ENCODE results near the gene EHMT1.
A peak's percentile ranks its signal among the peaks of the same experiment; 100 is the strongest.

The EHMT1 gene

DNA sequence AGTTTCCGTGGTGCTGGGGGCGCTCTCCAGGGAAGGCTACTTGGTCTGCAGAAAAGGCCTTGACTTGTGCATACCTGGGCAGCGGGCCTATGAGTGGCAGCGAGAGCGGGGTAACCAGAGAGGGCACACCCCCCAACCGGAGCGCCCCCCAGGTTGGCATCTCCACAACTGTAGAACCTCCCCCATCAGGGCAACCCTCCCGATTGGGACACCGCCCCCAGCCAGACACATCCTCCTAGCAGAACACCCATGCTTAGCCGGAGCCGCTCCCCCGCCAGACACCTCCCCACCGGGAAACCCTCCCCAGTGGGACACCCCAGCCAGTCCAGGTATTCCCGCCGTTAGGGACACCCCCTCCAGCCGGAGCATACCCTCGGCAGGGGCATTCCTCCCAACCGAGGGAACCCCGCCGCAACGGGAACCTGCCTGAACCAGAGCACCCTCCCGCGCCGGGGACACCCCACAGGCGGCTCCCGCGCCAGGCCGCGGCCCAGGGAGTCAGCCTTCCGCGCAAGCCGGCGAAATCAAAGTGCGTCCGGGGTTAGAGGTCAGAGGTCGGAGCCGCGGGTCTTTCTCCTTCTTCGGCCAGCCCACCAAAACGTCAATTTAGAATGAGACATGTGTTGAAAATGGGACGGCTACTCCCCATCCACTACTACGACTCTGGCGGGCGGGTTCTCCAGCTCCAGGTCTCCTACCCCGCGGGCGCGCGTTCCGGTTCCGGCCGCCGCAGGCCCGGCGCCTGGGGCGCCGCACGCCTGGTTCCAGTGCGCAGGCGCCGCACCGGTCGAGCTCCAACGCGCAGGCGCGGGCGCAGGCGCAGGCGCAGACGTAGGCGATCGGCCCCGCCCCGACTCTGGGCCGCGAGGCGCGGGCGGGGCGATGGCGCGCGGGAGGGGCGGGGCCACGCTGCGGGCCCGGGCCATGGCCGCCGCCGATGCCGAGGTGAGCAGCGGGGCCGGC is at the start of gene EHMT1:
Gene EHMT1, plus strand, starts transcription at position 901 of the 963 bp plus-strand sequence. Its CDS starts 24 bp downstream, at position 925.
- DNase-seq (ENCODE audit: low read depth, low spot score) = peak; percentile 85

DNA sequence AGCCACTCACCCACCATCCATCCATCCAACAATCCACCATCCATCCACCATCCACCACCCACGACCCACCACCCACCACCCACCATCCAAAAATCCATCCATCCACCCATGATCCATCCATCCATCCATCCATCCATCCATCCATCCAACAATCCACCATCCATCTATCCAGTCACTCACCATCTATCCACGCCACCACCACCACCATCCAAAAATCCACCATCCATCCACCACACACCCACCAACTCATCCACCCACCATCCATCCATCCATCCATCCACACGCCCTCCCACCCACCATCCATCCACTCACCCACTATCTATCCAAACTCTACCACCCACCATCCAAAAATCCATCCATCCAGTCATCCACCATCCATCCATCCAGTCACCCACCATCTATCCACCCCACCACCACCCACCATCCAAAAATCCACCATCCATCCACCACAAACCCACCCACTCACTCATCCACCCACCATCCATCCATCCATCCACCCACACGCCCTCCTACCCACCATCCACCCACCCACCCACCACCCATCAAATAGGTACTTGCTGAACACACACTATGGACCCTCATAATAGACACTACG is 49.1 kb upstream of the EHMT1 start:
- no peak for DNase-seq (ENCODE audit: low read depth, low spot score)

DNA sequence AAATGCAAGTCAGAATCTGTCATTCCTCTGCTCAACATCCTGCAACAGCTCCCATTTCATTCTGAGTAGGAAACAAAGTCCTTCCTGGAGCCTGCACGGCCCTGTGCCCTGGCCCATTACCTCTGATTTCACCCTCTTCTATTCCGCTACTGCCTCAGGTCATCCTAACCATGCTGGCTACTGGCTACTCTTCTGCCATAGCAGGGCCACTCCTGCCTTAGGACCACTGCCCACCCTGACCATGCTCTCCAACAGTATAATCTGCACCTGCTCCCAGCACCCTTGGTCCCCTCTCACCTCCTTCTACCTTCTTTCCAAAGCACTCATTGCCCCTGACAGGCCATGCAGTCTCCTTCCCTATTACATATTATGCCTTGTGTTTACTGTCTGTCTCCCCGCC is 48.2 kb upstream of the EHMT1 start:
- DNase-seq (ENCODE audit: low read depth, low spot score) = no peak

DNA sequence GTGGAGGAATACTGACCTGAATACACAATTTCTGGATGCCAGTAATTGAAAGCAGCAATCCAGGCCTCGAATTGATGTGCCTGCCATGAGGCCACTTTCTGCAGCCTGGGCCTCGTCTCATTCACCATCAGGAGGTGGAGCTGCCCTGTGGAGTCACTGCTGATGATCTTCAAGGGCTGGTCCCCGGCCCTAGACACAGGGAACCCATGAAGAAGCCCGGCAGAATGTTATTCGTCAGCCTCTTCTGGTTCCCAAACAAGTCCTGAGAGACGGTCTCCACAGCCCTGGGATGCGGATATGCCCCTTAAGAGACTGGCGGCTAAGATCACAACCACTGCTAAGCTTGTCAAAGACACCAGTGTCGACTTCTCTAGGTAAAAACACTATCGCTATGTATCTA is 44.6 kb upstream of the EHMT1 start:
- no peak for DNase-seq (ENCODE audit: low read depth, low spot score)

DNA sequence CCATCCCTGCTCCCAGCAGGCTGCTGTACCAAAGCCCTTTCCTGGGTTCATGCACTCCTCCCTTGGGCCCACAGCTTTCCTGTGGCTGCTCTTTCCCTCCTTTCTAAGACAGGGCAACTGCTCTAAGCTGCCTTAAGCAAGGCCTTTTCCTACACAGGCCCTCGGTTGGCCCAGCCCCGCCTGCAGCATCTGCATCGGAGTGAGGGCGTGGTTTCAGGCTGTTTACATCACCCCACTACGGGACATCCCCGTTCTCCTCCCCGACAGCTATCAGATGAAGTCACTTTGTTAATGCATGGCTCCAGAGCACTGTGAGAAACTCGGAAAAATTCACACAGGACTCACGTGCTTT is 43.5 kb upstream of the EHMT1 start:
- no peak for DNase-seq (ENCODE audit: low read depth, low spot score)

DNA sequence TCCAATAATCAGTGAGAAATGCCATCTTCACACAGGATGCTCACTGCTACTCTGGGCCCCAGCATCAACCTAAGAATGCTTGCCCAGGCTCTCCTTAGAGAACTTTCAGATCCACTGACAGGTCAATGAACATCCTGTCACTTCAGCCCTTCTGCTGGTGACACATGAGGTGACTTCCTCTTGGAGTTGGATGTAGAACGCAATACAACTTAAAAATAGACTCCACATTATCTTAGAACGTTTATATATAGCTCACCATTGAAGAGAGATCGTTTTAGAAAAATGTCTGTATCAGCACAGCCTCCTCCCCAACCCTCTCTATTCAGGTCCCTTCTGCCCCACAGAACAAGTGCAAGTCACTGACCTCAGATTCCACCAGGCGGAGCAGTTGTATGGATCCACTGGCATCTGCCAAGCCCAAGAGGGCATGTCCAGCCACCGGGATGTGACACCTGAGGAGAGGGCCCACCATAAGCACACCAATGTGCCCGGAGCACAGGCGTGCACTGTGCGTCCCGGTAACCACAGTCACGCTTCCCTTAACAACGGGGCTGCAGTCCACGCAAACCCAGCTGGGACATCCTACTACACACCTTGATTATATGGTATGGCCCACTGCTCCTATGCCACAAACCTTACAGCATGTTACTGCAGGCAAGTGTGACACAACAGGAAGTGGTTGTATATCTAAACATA is 42.9 kb upstream of the EHMT1 start:
- no peak for DNase-seq (ENCODE audit: low read depth, low spot score)

DNA sequence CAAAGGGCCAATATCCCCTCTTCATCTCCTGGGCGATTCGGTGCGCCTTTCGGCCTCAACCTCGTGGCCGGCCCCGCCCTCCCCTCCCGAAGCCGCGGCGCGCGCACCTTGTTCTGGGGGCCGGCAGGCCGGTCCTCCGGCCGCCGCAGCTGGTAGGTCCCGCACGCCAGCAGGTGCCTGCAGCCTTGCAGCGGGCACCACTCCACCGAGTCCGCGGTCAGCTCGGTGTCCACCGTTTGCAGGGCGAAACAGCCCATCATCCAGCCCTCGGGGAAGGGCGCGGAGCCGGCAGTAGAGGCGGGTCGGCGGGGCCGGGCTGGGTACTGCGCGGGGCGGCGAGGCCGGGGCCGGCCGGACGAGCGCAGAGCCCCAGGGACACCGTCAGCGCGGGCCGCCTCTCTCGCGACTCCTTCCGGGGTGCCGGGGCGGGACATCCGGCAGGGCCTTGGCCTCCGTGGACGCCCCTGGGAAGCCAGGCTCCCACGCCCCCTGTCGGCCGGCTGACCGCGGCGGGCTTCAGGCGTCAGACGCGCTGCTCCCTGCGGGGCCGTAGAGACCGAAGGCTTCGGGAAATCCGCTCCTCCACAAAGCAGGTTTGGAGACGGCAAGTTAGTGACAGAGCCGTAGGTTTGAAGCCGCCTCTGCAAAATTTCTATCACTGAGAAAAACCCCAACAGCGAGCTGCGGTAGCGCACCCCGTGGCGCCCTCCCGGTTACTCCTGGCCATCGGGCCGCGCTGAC is 40.1 kb upstream of the EHMT1 start, which contains the start of gene DPH7:
Gene DPH7, minus strand, starts transcription at position 408 of the 741 bp plus-strand sequence. Its CDS starts 148 bp downstream, at position 260.
- peak; percentile 94 for DNase-seq (ENCODE audit: low read depth, low spot score)

DNA sequence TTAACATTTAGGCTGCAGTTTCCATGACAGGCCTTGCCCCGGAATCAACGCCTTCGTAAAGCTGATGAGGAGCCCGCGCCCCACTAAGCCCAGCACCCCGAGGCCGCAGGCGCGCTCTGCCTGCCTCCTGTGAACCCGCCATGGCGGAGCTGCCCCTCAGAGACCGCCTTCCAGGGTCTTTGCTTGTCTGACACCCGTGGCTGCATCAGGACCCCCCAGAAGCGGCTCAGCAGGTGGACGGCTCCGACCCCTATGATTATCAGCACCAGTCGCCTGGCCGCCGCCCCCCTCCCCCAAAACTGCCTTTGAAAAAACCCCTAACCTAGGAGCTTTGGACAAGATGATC is 39.6 kb upstream of the EHMT1 start:
- no peak for DNase-seq (ENCODE audit: low read depth, low spot score)

DNA sequence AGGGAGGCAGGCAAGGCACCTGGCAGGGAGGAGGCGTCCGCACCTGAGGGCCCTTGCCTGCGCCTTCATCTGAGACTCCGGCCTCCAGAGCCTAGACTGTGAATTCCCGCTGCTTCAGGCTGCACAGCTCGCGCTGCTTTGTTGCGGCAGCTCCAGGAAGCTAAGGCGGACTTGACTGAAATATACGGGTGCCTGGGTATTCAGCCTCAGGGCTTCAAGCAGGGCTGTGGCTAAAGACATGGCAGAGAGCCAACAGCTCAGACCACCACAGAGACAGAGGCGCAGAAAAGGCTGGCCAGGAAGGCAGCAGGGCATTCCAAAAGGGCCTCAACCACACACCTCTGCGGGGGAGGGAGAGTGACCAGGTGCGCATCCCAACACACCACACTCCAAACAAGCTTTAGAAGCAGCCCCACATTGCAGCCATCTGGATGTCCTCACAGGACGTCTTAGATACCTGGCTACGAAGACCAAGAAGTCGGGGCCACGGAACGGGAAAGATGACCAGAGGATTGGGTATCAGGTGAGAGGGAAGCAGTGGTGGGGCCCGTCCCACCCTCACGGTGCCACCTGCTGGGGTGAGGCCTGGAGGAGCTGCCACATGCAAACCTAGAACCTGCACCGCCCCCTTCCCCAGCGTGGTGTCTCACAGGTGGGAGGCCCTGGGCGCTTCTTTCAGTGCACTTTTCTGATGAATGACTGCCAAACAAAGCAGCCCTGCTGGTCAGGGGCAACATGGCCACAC is 38.4 kb upstream of the EHMT1 start:
- DNase-seq (ENCODE audit: low read depth, low spot score) = peak; percentile 23

DNA sequence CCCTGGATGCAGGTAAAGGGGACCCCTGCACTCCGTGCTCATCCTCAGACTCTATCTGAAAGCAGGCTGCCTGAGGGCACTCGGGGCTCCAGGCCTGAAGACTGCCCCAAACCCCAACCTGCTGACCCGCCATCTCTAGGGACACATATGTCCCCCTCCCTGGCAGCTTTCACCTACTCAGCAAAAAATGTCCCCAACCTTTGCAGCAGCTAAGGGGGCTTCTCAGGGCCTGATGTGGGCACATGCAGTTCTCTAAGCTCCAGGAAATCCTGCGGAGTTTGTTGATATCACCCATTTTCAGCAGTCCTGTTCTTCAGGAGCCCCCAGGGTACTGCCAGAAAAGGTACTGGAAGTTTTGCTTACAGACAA is 37.9 kb upstream of the EHMT1 start:
- DNase-seq (ENCODE audit: low read depth, low spot score) = no peak

DNA sequence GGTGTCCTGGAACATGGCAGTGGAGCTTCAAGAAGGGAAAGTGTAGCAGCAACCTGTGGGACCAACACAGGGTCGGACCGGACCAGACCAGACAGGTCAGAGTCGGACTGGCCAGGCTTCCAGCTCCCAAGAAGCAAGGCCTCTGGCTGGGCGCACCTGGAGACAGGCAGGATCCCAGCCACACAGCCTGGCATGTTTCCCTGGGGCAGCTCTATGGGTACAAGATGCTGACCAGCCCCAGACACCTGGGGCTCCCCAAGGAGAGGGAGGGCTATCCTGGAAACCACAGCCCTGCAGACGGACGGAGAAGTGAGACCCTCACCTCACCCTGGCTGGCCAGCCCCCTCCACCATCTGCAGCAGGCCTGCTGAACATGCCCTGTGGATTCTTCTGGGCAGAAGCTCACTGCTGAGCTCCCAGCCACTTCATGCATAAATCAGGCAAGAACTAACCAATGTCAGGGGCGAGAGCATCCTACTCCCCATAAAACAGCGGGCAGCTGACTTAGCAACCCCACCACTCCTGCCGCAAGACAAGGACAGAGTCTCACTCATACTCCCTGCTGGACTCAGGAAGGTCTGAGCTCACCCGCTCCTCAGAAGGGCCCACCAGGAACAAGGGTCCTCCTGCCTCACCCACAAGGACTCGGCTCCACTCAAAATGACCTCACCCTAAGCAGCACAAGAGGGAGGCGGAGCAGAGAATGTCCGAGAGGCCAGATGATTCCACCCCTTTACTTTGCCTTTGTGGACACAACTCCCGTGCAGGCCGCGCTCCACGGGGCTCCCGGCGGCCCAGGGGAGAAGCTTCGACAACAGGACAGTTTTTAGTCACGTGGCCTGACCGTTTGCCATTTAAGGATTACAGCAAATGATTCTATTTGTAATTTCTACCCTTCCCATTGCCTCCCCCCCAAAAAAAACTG is 37.2 kb upstream of the EHMT1 start:
- DNase-seq (ENCODE audit: low read depth, low spot score) = peak; percentile 8

DNA sequence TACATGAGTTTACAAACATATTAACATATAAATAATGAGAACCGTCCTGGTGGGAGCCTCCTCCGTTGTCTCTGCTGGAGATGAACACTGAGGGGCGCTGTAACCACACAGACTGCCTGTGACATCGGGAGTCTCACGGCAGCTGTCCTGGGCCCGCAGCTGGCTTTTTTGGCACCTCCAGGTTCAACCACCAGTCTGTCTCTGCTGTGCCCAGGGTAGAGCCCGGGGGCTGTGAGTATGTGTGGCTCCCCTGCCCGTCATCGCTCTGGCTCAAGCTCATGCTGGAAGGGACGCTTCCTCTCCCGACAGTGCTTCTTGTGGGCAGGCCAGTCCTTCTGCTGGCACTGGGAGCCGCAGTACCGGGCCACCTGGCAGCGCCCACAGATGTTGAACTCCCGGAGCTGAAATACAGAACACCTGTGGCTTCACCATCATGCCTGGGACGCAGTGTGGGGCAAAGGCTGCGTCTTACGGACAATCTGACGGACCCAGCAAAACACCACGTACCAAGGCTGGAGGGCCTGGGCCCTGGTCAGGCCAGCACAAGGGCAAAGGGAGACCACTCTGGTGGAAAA is 36.4 kb upstream of the EHMT1 start:
- no peak for DNase-seq (ENCODE audit: low read depth, low spot score)

DNA sequence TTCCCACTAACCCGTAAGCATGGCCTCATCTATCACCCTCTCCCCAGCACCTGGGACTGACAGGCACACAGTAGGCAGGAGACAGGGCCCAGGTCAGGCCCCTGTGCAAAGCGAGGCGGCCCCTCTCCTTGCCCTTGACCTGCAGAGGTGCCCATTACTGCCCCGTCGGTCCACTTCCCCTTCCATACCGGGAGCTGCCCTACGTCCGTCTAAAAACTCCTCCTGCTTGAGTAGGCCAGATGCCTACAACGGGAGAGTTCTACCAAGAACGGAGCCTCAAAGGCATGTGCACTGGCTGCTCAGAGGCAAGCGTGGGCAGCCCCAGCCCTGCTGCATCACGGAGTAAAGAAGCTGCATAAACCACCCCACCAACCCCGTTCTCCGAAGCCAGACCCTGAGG is 35.5 kb upstream of the EHMT1 start:
- DNase-seq (ENCODE audit: low read depth, low spot score) = no peak

DNA sequence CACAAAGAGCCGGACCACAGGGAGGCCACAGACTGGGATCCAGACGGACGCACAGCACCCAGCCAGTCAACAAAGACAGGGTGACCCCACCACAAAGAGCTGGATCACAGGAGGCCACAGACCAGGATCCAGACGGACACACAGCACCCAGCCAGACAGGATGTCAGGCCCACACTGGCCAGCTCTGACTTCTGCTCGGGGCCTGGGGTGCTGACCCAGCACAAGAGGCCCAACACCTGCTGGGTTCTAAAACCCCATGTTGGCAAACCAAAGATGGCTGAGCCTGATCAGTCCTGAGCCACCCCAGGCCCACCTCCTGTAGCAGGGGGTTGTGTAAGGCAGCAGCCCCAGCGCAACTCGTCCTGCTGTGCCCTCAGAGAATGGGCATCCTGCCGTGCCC is 34.8 kb upstream of the EHMT1 start:
- no peak for DNase-seq (ENCODE audit: low read depth, low spot score)

DNA sequence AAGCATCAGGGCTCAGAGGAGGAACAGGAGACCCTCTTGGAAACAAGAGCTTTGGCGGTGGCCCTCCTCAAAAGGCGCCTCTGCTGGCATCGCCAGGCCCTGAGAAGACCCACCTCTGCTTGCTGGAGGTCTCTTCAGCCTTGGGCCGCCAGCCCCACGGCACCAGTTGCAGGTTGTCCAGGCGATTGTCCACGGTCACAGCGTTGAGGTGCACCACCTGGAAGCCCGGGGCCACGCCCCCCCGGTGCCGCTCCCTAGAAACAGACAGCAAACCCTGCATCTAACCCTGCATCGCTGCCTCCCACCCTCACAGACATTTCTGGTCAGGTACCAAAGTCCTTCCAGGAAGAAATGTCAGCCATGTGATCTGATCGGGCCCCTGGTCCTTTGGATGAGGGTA is 32.0 kb upstream of the EHMT1 start:
- no peak for DNase-seq (ENCODE audit: low read depth, low spot score)

DNA sequence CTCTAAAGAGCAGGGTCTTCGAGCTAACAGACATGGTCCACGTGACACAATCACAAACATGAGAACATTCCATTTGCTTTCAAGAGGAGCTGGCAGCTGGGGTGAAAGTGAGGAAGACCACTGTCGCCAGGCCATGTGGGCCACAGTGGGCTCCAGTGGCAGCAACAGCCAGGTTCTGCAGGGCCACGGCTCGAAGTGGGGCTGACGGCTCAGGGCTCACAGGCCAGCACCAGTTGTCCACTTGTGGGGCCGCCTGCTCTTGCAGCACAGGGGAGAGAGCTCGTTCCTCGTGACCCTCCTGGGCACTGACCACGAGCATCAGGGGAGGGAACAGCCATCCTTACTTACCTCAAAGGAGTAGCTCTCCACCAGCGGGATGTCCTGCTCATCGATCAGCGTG is 30.5 kb upstream of the EHMT1 start:
- no peak for DNase-seq (ENCODE audit: low read depth, low spot score)

DNA sequence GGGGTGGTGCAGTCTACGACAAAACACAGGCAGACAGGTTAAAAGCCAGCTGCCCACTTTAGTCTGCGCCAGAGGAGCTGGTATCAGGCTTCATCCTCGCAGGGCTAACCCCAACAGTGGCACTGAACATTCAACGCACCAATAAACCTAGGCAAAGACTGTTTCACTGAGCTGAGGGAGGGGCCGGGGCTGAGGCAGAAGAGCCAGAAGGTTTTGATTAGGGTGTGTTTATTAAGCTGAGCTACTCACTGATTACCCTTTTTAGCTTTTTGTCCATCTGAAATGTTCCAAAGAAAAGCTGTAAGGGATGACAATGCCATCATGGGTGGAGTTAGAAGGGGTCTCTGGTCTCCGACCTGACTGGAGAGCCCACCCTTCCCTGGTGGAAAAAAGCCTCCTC is 29.9 kb upstream of the EHMT1 start:
- no peak for DNase-seq (ENCODE audit: low read depth, low spot score)

DNA sequence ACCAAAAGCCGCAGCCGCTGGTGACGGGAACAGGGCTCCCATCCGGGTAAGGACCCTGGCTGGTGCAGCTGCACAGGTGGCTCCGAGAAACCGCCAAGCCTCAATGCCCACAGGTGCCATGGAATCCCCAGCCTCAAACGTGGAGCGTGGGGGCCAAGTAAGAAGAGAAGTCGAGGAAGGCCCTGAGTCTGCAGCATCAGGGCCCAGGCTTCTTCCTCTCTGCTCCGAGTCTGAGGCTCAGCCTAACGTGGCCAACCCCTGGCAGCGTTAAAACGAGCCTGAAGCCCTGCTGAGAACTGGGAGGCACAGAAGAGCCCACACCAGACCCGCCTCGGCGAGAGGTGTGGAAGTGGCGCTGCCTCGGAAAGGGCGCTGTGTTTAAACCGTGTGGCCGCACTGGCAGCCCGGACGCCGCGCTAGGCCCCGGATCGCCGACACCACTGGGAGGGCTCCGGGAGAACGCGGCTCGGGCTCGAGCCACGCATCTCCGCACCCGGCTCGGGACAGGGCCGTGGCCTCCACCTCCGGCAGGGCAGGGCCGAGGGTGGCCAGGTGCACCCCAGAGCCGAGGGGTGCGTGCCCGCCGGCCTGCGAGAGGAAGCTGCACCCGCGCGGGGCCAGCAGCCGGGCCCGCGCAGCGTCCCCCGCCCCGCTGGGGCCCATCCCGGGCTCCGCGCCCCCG is 29.2 kb upstream of the EHMT1 start:
- DNase-seq (ENCODE audit: low read depth, low spot score) = no peak

DNA sequence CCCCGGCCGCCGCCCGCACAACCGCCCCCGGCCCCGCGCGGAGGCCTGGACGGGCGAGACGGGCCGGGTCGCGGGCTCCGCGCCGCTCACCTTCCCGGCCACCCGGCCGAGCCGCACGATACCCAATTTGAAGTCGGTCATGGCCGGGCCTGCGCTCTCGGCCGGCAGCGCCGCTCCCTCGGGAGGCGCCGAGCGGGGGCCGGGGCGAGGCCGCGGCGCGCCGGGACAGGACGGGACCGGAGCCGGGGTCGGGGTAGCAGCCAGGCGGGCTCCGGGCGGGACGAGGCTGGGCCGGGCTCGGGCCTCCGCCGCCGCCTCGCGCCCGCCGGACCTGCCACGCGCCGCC is 28.7 kb upstream of the EHMT1 start:
- no peak for DNase-seq (ENCODE audit: low read depth, low spot score)

Measured in ELF-1 (cell line).